Mucosa of descending colon (tissue), 3 donors: ENCODE measurements around the gene CTBP2. TPM values are rescaled to one million over a fixed set of nuclear protein-coding genes. Genes with fewer than 3 reads are reported as not detected.

Source experiments
- ATAC-seq: fragments of 200-7000 bp; cut with Tn5 transposase; one replicate; pipeline ENCODE4 v1.9.1; 2020; ENCODE audit warnings: mild to moderate bottlenecking, moderate library complexity
- DNase-seq, 3 donors: peaks; one replicate each; pipeline ENCODE4 v3.0.0-alpha.2; 2020
- H3K36me3 ChIP-seq: fragments of 200-600 bp; one replicate; pipeline ENCODE4 v1.8.0; 2021; ENCODE audit warnings: low read depth, mild to moderate bottlenecking
- H3K4me1 ChIP-seq: fragments of 200-600 bp; one replicate; pipeline ENCODE4 v1.8.0; 2021; ENCODE audit warnings: low read depth, mild to moderate bottlenecking
- H3K4me3 ChIP-seq: fragments of 200-600 bp; one replicate; pipeline ENCODE4 v1.8.0; 2021; ENCODE audit warnings: mild to moderate bottlenecking
- H3K9me3 ChIP-seq: fragments of 200-600 bp; one replicate; pipeline ENCODE4 v1.8.0; 2021; ENCODE audit warnings: mild to moderate bottlenecking
- intact Hi-C, 2 donors: fragments of 100-400 bp; cut with DNase I in 1 of 2; cut with micrococcal nuclease in 1 of 2; formaldehyde crosslinking; loops; one replicate each; pipeline versions ENCODE4 v1.11.0 to v1.11.1; 2022; cut with DNase I, micrococcal nuclease
- total RNA-seq, 3 donors: library from RNA; stranded (reverse); fragmentation: NEBNext Ultra II Directional in 2 of 3; extraction: Animal tissue kit (Norgen Biotek cat#: 25700) in 2 of 3; gene quantifications; one replicate each; pipeline versions ENCODE4 v1.2.1 to v1.2.4, GENCODE V29; 2021 to 2023
- TF ChIP-seq, protein P1 (sequence below): fragments of 200-600 bp; IDR thresholded peaks from one replicate; pipeline ENCODE4 v1.8.0; 2022; ENCODE audit warnings: antibody characterized with exemption, mild to moderate bottlenecking
- donor health status: DM: no; HTN: no; CAD: no; lungs with moderate emphysema.
- donor health status: DM: no; HTN: no; CAD: no.
- donor health status: DM: no; HTN: yes; CAD: no.

Gene CTBP2
- total RNA-seq, 3 donors from 2014 or later = 109 to 137 (median 121) TPM

GRCh38 chr10:125076121-125076825 is 84.1 kb downstream of the CTBP2 start:
- no peaks in the 10 kb centered on the region for H3K36me3 ChIP-seq
- intact Hi-C loops = no loop called here
- TF ChIP-seq, protein P1, sequence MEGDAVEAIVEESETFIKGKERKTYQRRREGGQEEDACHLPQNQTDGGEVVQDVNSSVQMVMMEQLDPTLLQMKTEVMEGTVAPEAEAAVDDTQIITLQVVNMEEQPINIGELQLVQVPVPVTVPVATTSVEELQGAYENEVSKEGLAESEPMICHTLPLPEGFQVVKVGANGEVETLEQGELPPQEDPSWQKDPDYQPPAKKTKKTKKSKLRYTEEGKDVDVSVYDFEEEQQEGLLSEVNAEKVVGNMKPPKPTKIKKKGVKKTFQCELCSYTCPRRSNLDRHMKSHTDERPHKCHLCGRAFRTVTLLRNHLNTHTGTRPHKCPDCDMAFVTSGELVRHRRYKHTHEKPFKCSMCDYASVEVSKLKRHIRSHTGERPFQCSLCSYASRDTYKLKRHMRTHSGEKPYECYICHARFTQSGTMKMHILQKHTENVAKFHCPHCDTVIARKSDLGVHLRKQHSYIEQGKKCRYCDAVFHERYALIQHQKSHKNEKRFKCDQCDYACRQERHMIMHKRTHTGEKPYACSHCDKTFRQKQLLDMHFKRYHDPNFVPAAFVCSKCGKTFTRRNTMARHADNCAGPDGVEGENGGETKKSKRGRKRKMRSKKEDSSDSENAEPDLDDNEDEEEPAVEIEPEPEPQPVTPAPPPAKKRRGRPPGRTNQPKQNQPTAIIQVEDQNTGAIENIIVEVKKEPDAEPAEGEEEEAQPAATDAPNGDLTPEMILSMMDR = no peak
- no peak for ATAC-seq
- H3K9me3 ChIP-seq = no peaks in the 10 kb centered on the region
- no peak for DNase-seq
- no peak overlapping the region for H3K4me3 ChIP-seq
- H3K4me1 ChIP-seq = no peaks in the 10 kb centered on the region

DNA sequence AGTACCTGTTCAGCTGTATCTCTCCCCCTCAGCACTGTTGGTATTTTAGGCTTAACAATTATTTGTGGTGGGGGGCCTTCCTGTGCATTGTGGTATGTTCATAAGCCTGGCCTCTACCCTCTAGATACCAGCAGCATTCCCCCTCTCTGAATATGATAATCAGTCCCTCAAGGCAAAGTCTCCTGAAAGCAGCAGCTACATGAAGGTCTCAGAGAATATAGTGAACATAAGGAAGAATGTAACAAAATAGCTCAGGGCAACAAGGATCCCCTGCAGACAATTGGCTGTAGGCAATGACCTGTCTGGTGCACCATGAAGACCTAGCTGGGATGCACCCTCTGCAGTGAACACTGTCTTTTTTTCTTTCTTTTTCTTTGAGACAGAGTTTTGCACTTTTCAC is 86.4 kb downstream of the CTBP2 start:
- Histone ChIP-seq H3K4me1 (peaks cover 5% of the 10 kb centered on the region), H3K36me3 (no peaks in the 10 kb centered on the region), H3K4me3 (no peak overlapping the region), H3K9me3 (no peaks in the 10 kb centered on the region)
- no peak for ATAC-seq
- TF ChIP-seq, protein P1 = no peak
- DNase-seq = no peak
- intact Hi-C loops = no loop called here

DNA sequence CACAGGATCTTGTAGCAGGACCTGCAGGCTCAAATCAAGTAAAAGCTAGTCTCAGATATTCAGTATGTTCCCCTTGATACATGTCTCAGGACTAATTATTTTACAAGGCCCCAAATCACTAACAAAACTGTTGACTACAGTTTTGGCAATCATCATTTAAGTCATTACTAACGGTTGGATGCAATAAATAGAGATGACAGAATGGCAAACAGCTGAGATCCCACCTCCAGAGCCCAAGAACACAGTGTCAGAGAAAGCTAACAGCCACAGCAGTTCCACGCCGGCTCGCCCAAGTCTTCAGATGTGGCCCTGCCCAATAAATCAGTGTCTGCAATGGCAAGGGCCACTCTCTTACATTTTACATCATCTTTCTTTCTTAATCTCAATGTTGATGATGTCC is 87.6 kb downstream of the CTBP2 start:
- H3K36me3 ChIP-seq = no peaks in the 10 kb centered on the region
- TF ChIP-seq, protein P1 = no peak
- H3K4me1 ChIP-seq = peaks cover 9% of the 10 kb centered on the region
- no peak overlapping the region for H3K4me3 ChIP-seq
- no peaks in the 10 kb centered on the region for H3K9me3 ChIP-seq
- ATAC-seq (no peak), DNase-seq (no peak)
- intact Hi-C loops = no loop called here

GRCh38 chr10:125071008-125071407 is 89.4 kb downstream of the CTBP2 start:
- ATAC-seq = no peak
- Histone ChIP-seq H3K4me3 (no peak overlapping the region), H3K4me1 (peaks cover 9% of the 10 kb centered on the region), H3K36me3 (no peaks in the 10 kb centered on the region), H3K9me3 (no peaks in the 10 kb centered on the region)
- TF ChIP-seq, protein P1 = no peak
- intact Hi-C loops = no loop called here
- no peak for DNase-seq

DNA sequence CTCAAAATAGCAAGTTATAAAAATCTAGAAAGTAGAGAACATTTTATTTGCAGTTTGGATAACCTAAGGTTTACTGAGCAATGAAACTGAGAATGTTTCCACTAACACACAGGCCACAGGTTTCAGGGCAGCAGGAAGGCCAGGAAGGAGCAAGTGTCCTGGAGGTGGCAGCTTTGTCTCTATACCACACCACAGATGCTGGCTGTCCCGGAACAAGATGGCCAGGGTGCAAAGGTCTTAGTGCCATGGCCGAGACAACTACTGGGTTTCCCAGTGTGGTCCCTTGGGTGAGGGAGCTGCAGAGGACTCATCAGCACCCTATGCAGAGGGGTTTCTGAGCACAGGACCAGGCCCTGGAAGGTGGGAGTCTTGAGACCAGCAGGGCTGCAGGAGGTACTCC is 92.0 kb downstream of the CTBP2 start:
- peak; percentile 77 for ATAC-seq
- H3K4me1 ChIP-seq = peaks cover 26% of the 10 kb centered on the region
- H3K9me3 ChIP-seq = no peaks in the 10 kb centered on the region
- TF ChIP-seq, protein P1 = no peak
- no peak overlapping the region for H3K4me3 ChIP-seq
- intact Hi-C loops = no loop called here
- no peaks in the 10 kb centered on the region for H3K36me3 ChIP-seq
- peak in 2 of 3 donors; percentile 46 to 59 for DNase-seq
